Measurements from ENCODE around the gene SINHCAF. TPM values are rescaled to one million over a fixed set of nuclear protein-coding genes. Genes with fewer than 3 reads are reported as not detected.

Gene SINHCAF
- total RNA-seq, 2 donors from 2014 or later: 87.1 to 95.7 TPM

DNA sequence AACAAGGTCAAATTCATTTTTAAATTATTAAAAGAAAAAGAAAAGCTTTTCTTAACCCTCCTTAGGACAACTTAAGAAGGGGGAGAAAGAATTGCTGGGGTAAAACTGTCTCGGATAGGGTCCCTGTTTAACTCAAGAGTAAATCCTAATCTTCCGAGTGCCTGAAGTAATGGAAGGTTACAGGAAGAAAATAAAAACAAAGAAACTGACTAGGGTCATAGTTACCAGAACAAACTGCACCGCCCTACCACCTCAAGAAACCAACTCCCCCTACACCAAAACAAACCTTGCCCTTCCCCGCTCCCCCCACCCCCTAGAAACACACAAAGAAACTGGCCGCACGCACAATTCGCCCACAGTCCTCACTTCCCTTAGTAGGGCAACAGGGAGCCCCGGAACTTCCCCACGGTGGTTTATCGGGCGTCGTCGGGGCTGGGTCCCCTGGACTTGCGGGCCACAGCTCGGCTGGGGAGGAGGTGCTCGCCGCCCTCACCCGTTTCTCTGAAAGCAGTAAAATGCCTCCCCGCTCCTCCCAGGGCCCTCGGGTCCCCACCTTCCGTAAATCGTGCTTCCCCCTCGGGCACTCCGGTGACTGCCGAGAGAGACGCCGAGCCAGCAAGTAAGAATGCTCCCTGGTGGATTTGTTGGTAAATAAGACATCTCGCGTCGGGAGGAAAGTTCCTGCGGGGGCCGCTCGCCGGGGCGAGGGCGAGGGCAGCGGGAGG, 2.4 kb downstream of the SINHCAF start:
- H3K27ac Mint-ChIP-seq: peak overlapping the region; percentile 99
- H3K4me1 Mint-ChIP-seq: peaks cover 40% of the 10 kb centered on the region
- no peaks in the 10 kb centered on the region for H3K9me3 ChIP-seq (ENCODE audit: control insufficient read depth, low read length, poor library complexity, severe bottlenecking)
- ATAC-seq: peak; percentile 48
- H3K4me3 Mint-ChIP-seq: peak overlapping the region; percentile 97
- H3K36me3 Mint-ChIP-seq (ENCODE audit: low read depth): peaks cover 5% of the 10 kb centered on the region
- no peaks in the 10 kb centered on the region for H3K27me3 Mint-ChIP-seq
- peak; percentile 45 to 65 (median 55) for DNase-seq

GRCh38 chr12:31322801-31323207, 3.1 kb downstream of the SINHCAF start:
- ATAC-seq: no peak
- H3K36me3 Mint-ChIP-seq (ENCODE audit: low read depth): peaks cover 5% of the 10 kb centered on the region
- peaks cover 48% of the 10 kb centered on the region for H3K4me1 Mint-ChIP-seq
- no peak for DNase-seq
- no peaks in the 10 kb centered on the region for H3K9me3 ChIP-seq (ENCODE audit: control insufficient read depth, low read length, poor library complexity, severe bottlenecking)
- no peaks in the 10 kb centered on the region for H3K27me3 Mint-ChIP-seq
- peak overlapping the region; percentile 99 for H3K27ac Mint-ChIP-seq
- H3K4me3 Mint-ChIP-seq: peak overlapping the region; percentile 97

GRCh38 chr12:31321897-31322228, 4.1 kb downstream of the SINHCAF start:
- peaks cover 56% of the 10 kb centered on the region for H3K4me1 Mint-ChIP-seq
- H3K36me3 Mint-ChIP-seq (ENCODE audit: low read depth): peaks cover 5% of the 10 kb centered on the region
- no peak for DNase-seq
- no peaks in the 10 kb centered on the region for H3K27me3 Mint-ChIP-seq
- H3K27ac Mint-ChIP-seq: peak overlapping the region; percentile 99
- peak overlapping the region; percentile 97 for H3K4me3 Mint-ChIP-seq
- ATAC-seq: no peak
- no peaks in the 10 kb centered on the region for H3K9me3 ChIP-seq (ENCODE audit: control insufficient read depth, low read length, poor library complexity, severe bottlenecking)

DNA sequence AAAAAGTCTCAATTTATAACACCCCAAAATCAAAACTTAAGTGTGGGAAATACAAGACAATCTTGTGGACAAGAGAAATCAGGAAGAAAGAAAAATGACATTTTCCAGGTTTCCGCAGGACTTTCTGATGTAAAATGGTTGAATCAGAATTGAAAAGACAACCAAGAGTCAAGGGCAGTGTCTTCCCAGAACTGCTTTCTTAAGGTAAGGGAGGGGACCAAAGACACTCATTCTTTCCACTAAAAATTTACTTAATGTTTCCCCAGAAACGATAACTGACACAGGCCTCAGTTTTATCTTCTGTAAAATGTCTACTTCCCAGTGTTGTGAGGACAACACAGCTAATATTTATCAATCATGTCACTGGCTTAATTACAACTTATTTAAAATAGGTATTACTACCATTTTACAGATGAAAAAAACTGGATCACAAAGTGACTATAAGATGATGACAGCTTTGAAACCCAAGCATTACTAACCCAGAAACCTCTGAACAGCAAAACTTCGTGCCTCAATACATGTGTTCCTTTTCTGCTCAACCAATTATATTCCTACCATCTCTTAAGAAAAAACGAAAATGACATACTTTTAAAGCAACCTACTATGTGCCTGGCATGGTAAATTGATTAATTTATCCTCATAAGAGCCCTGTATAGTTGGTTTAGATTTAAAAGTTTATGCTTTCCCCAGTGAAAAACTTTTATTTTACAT, 4.6 kb downstream of the SINHCAF start:
- Mint-ChIP-seq H3K27ac (peak overlapping the region; percentile 99), H3K4me1 (peaks cover 57% of the 10 kb centered on the region), H3K27me3 (no peaks in the 10 kb centered on the region), H3K4me3 (peak overlapping the region; percentile 28), H3K36me3 (ENCODE audit: low read depth) (peaks cover 5% of the 10 kb centered on the region)
- ATAC-seq (no peak), DNase-seq (no peak)
- no peaks in the 10 kb centered on the region for H3K9me3 ChIP-seq (ENCODE audit: control insufficient read depth, low read length, poor library complexity, severe bottlenecking)

DNA sequence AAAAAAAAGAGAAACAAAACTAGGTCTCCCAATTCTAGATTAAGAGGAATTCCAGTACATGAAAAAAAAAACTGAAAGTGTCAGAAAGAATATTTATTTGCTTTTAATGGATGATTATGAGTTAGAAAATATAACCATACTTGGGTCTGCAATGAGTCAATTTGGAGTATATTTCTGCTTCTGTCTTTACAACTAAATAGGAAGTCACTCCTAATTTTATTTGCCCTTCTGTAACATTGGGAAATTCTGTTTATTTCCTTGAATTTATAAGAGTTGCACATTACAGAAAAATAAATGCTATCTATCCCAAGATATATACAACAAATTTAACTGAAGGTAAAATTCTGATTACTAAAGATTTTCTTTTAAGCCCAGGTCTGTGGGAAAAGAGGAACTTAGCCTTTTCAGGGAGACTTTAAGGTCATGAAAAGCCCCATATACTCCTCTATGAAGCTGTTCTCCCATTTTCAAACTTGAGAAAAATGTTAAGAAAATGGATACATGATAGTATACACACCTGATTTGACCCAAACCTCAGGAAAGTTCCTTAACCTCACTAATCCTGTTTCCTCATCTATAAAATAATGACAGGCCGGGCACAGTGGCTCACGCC, 7.2 kb downstream of the SINHCAF start:
- no peaks in the 10 kb centered on the region for H3K9me3 ChIP-seq (ENCODE audit: control insufficient read depth, low read length, poor library complexity, severe bottlenecking)
- DNase-seq (no peak), ATAC-seq (no peak)
- H3K4me3 Mint-ChIP-seq: peak overlapping the region; percentile 94
- no peaks in the 10 kb centered on the region for H3K36me3 Mint-ChIP-seq (ENCODE audit: low read depth)
- H3K27ac Mint-ChIP-seq: peak overlapping the region; percentile 99
- H3K27me3 Mint-ChIP-seq: no peaks in the 10 kb centered on the region
- peaks cover 58% of the 10 kb centered on the region for H3K4me1 Mint-ChIP-seq

DNA sequence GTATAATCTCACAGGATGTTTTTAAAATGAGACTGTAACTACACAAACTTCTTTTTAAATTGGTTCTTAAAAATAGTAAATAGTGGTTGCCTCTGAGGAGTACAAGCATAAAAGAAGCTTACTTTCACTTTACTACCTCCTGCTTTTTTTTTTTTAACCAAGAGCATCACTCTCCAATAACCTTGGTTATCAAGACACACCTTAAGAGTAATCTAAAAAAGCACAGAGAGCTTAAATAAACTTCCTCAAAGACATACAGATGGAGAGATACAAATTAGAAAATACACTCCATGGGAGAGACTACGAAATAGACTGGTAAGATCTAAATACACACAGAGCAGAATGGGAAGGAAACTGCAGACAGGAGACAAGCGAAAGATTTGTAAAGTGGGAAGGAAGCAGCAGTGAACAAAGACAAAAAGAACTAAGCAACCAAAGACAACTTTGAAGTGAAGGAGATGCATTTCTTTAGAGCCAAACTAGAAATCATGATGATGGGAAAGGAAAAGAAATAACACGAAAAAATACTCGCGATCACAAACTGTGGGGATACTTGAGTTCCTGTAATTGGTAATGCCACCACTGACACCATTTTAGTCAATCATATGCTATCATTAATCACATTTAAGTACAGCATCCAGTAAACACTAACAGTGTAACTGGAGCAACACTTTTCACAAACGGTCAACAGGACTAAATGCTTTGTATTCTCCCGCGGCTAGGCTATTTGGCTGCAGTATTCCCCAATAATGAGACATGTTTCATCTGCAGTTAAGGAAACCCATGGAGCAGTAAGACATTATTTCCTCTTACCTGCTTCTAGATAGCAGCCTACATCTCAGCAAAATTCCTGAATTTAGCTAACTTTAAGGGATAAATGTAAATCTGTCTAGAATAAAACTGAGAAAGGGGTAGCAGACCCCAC, 8.2 kb downstream of the SINHCAF start:
- ATAC-seq (peak; percentile 77), DNase-seq (no peak)
- Mint-ChIP-seq H3K4me1 (peaks cover 54% of the 10 kb centered on the region), H3K27me3 (no peaks in the 10 kb centered on the region), H3K4me3 (peak overlapping the region; percentile 94), H3K27ac (peak overlapping the region; percentile 99), H3K36me3 (ENCODE audit: low read depth) (no peaks in the 10 kb centered on the region)
- no peaks in the 10 kb centered on the region for H3K9me3 ChIP-seq (ENCODE audit: control insufficient read depth, low read length, poor library complexity, severe bottlenecking)

DNA sequence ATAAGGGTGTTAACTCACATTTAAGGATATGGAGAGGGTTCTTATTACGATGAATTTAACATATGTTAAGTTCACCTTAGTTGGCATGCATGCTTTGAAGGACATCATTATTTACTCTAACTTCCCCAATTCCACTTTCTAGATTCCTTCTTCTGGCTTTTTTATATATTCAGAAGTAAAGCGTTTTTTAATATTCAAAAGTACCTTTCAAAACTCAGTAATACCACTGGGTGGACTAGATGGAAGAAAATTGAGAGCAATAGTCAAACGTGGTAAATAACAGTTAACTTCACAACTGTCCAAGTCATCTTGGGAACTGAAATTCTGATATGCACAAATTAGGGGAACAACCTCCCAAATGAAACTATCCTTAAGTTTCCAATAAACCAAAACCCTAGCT, 9.1 kb downstream of the SINHCAF start:
- Mint-ChIP-seq H3K27me3 (no peaks in the 10 kb centered on the region), H3K36me3 (ENCODE audit: low read depth) (no peaks in the 10 kb centered on the region), H3K4me1 (peaks cover 50% of the 10 kb centered on the region), H3K4me3 (peak overlapping the region; percentile 94), H3K27ac (peak overlapping the region; percentile 99)
- ATAC-seq (no peak), DNase-seq (no peak)
- H3K9me3 ChIP-seq (ENCODE audit: control insufficient read depth, low read length, poor library complexity, severe bottlenecking): no peaks in the 10 kb centered on the region

DNA sequence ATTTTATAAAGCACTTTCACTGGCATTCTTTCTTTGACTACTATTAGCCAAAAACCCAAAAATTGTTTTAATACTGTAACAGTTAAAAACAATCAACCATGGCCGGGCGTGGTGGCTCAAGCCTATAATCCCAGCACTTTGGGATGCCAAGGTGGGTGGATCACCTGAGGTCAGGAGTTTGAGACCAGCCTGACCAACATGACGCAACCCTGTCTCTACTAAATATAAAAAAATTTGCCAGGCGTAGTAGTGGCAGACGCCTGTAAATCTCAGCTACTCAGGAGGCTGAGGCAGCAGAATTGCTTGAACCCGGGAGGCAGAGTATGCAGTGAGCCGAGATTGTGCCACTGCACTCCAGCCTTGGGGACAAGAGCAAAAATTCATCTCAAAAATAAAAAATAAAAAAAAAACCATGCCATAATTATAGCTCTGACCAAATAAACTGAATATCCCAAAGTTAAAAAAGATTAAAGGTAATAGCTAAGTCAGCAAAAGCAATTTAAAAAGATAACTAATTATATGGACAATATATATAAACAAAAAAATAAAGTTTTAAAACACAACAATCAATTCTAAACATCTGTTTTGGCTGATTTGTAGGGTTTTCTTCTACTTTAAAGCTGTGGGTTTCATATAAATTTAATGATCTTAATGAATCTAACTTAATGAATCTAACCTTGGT, 10.0 kb downstream of the SINHCAF start:
- Mint-ChIP-seq H3K27ac (peak overlapping the region; percentile 99), H3K36me3 (ENCODE audit: low read depth) (no peaks in the 10 kb centered on the region), H3K4me3 (no peak overlapping the region), H3K27me3 (no peaks in the 10 kb centered on the region), H3K4me1 (peaks cover 45% of the 10 kb centered on the region)
- DNase-seq (no peak), ATAC-seq (no peak)
- no peaks in the 10 kb centered on the region for H3K9me3 ChIP-seq (ENCODE audit: control insufficient read depth, low read length, poor library complexity, severe bottlenecking)

DNA sequence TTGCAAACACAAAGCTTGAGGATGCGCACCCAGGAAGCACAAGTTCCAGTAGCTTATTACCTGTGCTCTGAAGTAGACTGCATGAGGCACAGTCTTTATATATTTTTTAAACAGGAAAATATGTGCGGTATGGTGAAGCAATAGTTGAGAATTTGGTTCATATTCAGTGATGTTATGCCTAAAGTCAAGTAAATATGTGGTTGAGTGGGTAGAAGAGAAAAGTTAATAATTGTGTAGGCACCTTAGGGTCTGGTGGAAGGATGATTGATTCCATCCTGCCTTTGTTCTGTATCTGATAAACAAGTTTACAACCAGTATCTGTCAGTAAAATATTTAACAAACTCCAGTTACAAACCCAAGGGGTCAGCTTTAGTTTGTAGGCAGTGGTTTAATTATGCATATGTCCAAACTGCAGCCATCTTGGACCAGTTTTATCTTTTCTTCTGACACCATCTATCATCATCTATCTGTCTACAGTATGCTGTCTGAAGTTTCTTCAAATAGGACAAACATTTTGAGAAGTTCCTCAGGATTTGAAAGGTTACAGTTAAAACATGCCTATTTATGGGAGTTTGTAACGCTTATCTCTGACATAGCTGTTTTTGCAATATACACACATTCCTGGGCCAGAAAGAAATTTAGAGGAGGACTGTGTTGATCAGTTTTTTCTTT, 10.8 kb downstream of the SINHCAF start:
- ATAC-seq: no peak
- no peaks in the 10 kb centered on the region for H3K36me3 Mint-ChIP-seq (ENCODE audit: low read depth)
- H3K4me1 Mint-ChIP-seq: peaks cover 40% of the 10 kb centered on the region
- H3K27me3 Mint-ChIP-seq: no peaks in the 10 kb centered on the region
- H3K9me3 ChIP-seq (ENCODE audit: control insufficient read depth, low read length, poor library complexity, severe bottlenecking): no peaks in the 10 kb centered on the region
- H3K27ac Mint-ChIP-seq: peak overlapping the region; percentile 99
- DNase-seq: no peak
- H3K4me3 Mint-ChIP-seq: no peak overlapping the region

GRCh38 chr12:31312431-31312830, 13.5 kb downstream of the SINHCAF start:
- H3K4me3 Mint-ChIP-seq: no peak overlapping the region
- peaks cover 23% of the 10 kb centered on the region for H3K4me1 Mint-ChIP-seq
- no peak overlapping the region for H3K27ac Mint-ChIP-seq
- DNase-seq: no peak
- no peak for ATAC-seq
- H3K36me3 Mint-ChIP-seq (ENCODE audit: low read depth): no peaks in the 10 kb centered on the region
- H3K27me3 Mint-ChIP-seq: no peaks in the 10 kb centered on the region
- H3K9me3 ChIP-seq (ENCODE audit: control insufficient read depth, low read length, poor library complexity, severe bottlenecking): no peaks in the 10 kb centered on the region

DNA sequence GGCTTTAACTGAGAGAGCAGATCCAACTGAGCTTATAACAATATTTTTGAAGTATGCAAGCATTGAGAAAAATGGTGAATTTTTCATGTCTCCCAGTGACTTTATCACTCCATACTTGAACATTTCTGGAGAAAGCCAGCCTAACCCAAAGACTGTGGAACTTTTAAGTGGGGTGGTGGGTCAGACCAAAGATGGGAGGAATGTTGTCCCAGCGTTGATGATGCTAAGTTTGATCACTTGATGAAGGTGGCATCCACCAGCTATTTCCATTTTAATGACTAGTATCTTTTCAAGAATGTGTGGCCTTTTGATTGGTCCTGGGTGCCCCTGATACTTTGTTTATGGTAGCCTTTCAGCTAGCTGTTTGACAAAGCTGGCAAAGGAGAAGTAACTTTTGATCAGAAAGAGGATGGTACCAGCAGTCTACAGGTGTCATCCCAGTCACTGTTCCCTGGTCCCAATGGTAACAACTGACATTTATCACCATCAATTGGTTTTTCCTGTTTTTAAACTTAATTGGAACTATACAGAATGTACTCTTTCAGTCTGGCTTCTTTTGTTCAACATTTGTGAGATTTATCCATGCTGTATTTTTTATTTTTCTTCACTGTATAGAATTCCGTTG, 14.2 kb downstream of the SINHCAF start:
- peaks cover 22% of the 10 kb centered on the region for H3K4me1 Mint-ChIP-seq
- no peak overlapping the region for H3K4me3 Mint-ChIP-seq
- H3K27me3 Mint-ChIP-seq: no peaks in the 10 kb centered on the region

GRCh38 chr12:31310488-31310887, 15.5 kb downstream of the SINHCAF start:
- Mint-ChIP-seq H3K36me3 (ENCODE audit: low read depth) (no peaks in the 10 kb centered on the region), H3K27ac (no peak overlapping the region), H3K4me3 (no peak overlapping the region), H3K4me1 (peaks cover 24% of the 10 kb centered on the region), H3K27me3 (no peaks in the 10 kb centered on the region)
- no peaks in the 10 kb centered on the region for H3K9me3 ChIP-seq (ENCODE audit: control insufficient read depth, low read length, poor library complexity, severe bottlenecking)
- ATAC-seq: no peak
- no peak for DNase-seq

More for the DNA sequence above, 14.2 kb downstream of the SINHCAF start:
- no peak for ATAC-seq
- no peaks in the 10 kb centered on the region for H3K36me3 Mint-ChIP-seq (ENCODE audit: low read depth)
- H3K27ac Mint-ChIP-seq: no peak overlapping the region
- DNase-seq: no peak
- no peaks in the 10 kb centered on the region for H3K9me3 ChIP-seq (ENCODE audit: control insufficient read depth, low read length, poor library complexity, severe bottlenecking)

Measured in T-helper 17 cell (primary cell).